PC-3 (cell line): ENCODE results near the gene HYCC1.
"Not testable (repeated sequence)": the region's sequence is repeated elsewhere in the genome, so short reads cannot be mapped to it uniquely, and the experiment has no call there.

Experiments
- EZH2 ChIP-seq: fragments of 300-600 bp; sonication (generic); IDR thresholded peaks from one replicate; pipeline ENCODE4 v1.6.1; 2017; ENCODE audit warnings: antibody characterized with exemption, mild to moderate bottlenecking, low read length; ENCODE audit not compliant: unreplicated experiment
- TF ChIP-seq, protein P1 (sequence below): fragments of 300-600 bp; sonication (generic); conservative IDR thresholded peaks from 2 replicates; pipeline ENCODE4 v1.5.1; 2017; ENCODE audit warnings: antibody characterized with exemption, low read depth, mild to moderate bottlenecking, low read length

DNA sequence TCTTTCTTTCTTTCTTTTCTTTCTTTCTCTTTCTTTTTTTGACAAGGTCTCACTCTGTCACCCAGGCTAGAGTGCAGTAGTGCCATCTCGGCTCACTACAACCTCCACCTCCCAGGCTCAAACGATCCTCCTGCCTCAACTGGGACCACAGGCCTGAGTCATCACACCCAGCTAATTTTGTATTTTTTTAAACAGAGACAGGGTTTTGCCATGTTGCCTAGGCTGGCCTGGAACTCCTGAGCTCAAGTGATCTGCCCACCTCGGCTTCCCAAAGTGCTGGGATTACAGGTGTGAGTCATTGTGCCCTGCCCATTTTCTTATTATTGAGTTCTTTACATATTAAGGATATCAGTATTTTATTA lies 37.2 kb upstream of the HYCC1 start:
- TF ChIP-seq, protein P1, sequence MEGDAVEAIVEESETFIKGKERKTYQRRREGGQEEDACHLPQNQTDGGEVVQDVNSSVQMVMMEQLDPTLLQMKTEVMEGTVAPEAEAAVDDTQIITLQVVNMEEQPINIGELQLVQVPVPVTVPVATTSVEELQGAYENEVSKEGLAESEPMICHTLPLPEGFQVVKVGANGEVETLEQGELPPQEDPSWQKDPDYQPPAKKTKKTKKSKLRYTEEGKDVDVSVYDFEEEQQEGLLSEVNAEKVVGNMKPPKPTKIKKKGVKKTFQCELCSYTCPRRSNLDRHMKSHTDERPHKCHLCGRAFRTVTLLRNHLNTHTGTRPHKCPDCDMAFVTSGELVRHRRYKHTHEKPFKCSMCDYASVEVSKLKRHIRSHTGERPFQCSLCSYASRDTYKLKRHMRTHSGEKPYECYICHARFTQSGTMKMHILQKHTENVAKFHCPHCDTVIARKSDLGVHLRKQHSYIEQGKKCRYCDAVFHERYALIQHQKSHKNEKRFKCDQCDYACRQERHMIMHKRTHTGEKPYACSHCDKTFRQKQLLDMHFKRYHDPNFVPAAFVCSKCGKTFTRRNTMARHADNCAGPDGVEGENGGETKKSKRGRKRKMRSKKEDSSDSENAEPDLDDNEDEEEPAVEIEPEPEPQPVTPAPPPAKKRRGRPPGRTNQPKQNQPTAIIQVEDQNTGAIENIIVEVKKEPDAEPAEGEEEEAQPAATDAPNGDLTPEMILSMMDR: not testable (repeated sequence)
- TF ChIP-seq EZH2: not testable (repeated sequence)
